T-cell (primary cell): Measurements from ENCODE around the gene MB. TPM values are rescaled to one million over a fixed set of nuclear protein-coding genes. Genes with fewer than 3 reads are reported as not detected.
A peak's percentile ranks its signal among the peaks of the same experiment; 100 is the strongest.

Experiments used
- ATAC-seq, 4 experiments: fragments of 200-7000 bp in 3 of 4; fragments of 150-1000 bp in 1 of 4; cut with Tn5 transposase; replicated peaks in 1 of 4; 1 replicate in 3 of 4; 2 replicates in 1 of 4; pipeline ENCODE4 v1.10.0; 2021; ENCODE audit warnings: moderate library complexity in 3 of 4, mild to moderate bottlenecking in 2 of 4, moderate number of reproducible peaks in 1 of 4
- CTCF ChIA-PET, 2 donors: fragments of 300-600 bp; sonication (Branson Sonifier 250); formaldehyde crosslinking; loops; one replicate each; lab custom pipeline; 2022; ENCODE audit warnings: antibody characterized with exemption in 2 of 2; lab: Charles Lee
- POLR2A ChIA-PET, 2 donors: fragments of 300-600 bp; sonication (Branson Sonifier 250); formaldehyde crosslinking; loops; one replicate each; lab custom pipeline; 2022; ENCODE audit warnings: antibody characterized with exemption in 2 of 2; lab: Charles Lee
- DNase-seq, 35 experiments: peaks; one replicate each; pipeline versions ENCODE4 v3.0.0 to v3.0.0-alpha.2; 2013 to 2023
- H3K27ac ChIP-seq: one replicate; pipeline ENCODE4 v1.5.1; 2013; ENCODE audit warnings: low read length
- H3K27me3 ChIP-seq, 2 experiments: replicated peaks in 1 of 2; 1 replicate in 1 of 2; 2 replicates in 1 of 2; pipeline versions ENCODE4 v1.6.1 to v1.7.0; 2013; ENCODE audit warnings: low read length in 1 of 2, mixed read lengths in 1 of 2; ENCODE audit not compliant: control insufficient read depth in 2 of 2, insufficient read depth in 2 of 2; ENCODE audit errors: extremely low read depth in 1 of 2
- H3K36me3 ChIP-seq, 2 donors: 1 replicate in 1 of 2; 2 replicates in 1 of 2; pipeline versions ENCODE4 v1.6.1 to v1.7.0; 2013; ENCODE audit warnings: low read length in 1 of 2; ENCODE audit not compliant: control insufficient read depth in 2 of 2, insufficient read depth in 1 of 2; ENCODE audit errors: extremely low read depth in 1 of 2
- H3K4me1 ChIP-seq, 2 experiments: 1 replicate in 1 of 2; 2 replicates in 1 of 2; pipeline versions ENCODE4 v1.6.1 to v1.7.0; 2013; ENCODE audit warnings: low read length in 2 of 2, mixed read lengths in 1 of 2; ENCODE audit not compliant: insufficient read depth in 2 of 2, control insufficient read depth in 1 of 2; ENCODE audit errors: extremely low read depth in 1 of 2
- H3K4me3 ChIP-seq, 2 donors: 1 replicate in 1 of 2; 2 replicates in 1 of 2; pipeline versions ENCODE4 v1.5.1 to v1.7.0; 2013; ENCODE audit warnings: mild to moderate bottlenecking in 2 of 2, low read length in 1 of 2, moderate library complexity in 1 of 2; ENCODE audit not compliant: control insufficient read depth in 1 of 2; ENCODE audit errors: extremely low read depth in 1 of 2
- H3K9me3 ChIP-seq: 2 replicates; pipeline ENCODE4 v1.7.0; 2013
- H3K27ac Mint-ChIP-seq, 2 donors: one replicate each; pipeline ENCODE4 v1.8.0; 2020 to 2021; ENCODE audit warnings: mild to moderate bottlenecking in 2 of 2, mixed read lengths in 2 of 2
- H3K27me3 Mint-ChIP-seq, 2 donors: one replicate each; pipeline ENCODE4 v1.8.0; 2021 to 2022; ENCODE audit warnings: mixed read lengths in 2 of 2
- H3K36me3 Mint-ChIP-seq: one replicate; pipeline ENCODE4 v1.8.0; 2021; ENCODE audit warnings: mixed read lengths
- H3K4me1 Mint-ChIP-seq, 3 donors: one replicate each; pipeline ENCODE4 v1.8.0; 2020 to 2022; ENCODE audit warnings: mixed read lengths in 3 of 3, mild to moderate bottlenecking in 1 of 3
- H3K4me3 Mint-ChIP-seq, 3 donors: one replicate each; pipeline ENCODE4 v1.8.0; 2020 to 2022; ENCODE audit warnings: mild to moderate bottlenecking in 3 of 3, mixed read lengths in 3 of 3, moderate library complexity in 3 of 3
- H3K9me3 Mint-ChIP-seq, 3 donors: one replicate each; pipeline ENCODE4 v1.8.0; 2020 to 2022; ENCODE audit warnings: mixed read lengths in 3 of 3
- WGBS: methylation state at CpG from one replicate; pipeline ENCODE4 v1.1.5; 2013; ENCODE audit warnings: missing lambda C conversion rate; ENCODE audit not compliant: insufficient coverage; 5-methylcytosine and 5-hydroxymethylcytosine counted together
- total RNA-seq, 35 experiments: library from RNA in 6 of 35; stranded (reverse) in 6 of 35; fragments of 120-200 nt in 1 of 35; gene quantifications; one replicate each; pipeline versions ENCODE4 v1.2.1 to v1.2.4 and lab custom pipeline; 2013 to 2026

The MB gene
- total RNA-seq, 5 donors from 2014 or later (not counting 1 experiment from before 2014, with no cell fraction given): not detected

DNA sequence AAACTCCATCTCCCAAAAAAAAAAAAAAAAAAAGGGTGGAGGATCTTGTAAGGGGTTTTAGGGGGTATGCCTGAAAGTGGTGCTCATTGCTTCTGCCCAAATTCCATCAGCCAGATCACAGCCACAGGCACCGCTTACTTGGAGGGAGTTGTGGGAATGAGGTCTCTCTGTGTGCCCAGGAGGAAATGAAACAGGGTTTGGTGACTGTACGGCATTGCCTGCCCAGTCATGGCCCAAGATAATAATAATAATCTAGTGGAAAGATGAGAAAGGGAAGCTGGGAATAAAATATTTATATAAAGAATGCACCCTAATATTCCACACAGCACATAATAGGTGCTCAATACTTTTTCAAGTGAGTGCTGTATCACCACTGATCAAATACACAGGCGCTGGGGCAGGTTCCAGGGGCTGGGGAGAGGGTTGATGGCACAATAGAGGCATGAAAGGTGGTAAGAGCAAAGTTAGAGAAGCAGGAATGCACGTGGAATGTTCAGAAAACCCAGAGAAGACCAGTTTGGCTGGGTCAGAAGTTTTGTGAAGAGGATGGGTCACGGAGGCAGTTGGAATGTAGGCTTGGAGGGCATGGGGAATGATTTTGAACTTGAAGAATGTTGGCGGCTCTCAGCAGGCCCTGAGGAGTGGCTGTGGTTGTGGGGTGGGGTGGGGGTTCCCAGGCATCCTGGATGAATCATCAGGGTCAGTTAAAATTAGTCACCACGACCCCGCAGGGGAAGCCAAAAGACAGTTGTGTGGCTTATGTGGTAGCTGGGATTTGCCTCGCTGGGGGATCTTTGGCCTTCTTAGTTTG lies 12.5 kb upstream of the MB start:
- H3K36me3 Mint-ChIP-seq: no peaks in the 10 kb centered on the region
- H3K27me3 Mint-ChIP-seq: peaks cover 1 to 9% of the 10 kb centered on the region in 2 donors
- Histone ChIP-seq H3K27ac (peak overlapping the region; percentile 32), H3K9me3 (no peaks in the 10 kb centered on the region), H3K4me1 (peaks cover 0 to 17% of the 10 kb centered on the region in 2 experiments), H3K4me3 (no peak overlapping the region), H3K27me3 (peaks cover 0 to 11% of the 10 kb centered on the region in 2 experiments), H3K36me3 (no peaks in the 10 kb centered on the region)
- peaks cover 32 to 38% (median 34%) of the 10 kb centered on the region in 3 donors for H3K4me1 Mint-ChIP-seq
- peak in 6 of 35 experiments; percentile 11 to 31 (median 21) for DNase-seq
- H3K9me3 Mint-ChIP-seq: peaks cover 0 to 3% (median 0%) of the 10 kb centered on the region in 3 donors
- ChIA-PET CTCF (interaction anchor here in 1 of 2 donors (0.7 kb wide), 1 partner anchor 436 kb away, joined by 3 read pairs; no protein-coding TSS in a partner anchor), POLR2A (no interaction called here)
- peak in 1 of 4 experiments; percentile 32 for ATAC-seq
- peak overlapping the region; percentile 82 to 84 for H3K27ac Mint-ChIP-seq
- no peak overlapping the region for H3K4me3 Mint-ChIP-seq
- WGBS: 33% methylated on average over 3 of the region's 9 CpGs

DNA sequence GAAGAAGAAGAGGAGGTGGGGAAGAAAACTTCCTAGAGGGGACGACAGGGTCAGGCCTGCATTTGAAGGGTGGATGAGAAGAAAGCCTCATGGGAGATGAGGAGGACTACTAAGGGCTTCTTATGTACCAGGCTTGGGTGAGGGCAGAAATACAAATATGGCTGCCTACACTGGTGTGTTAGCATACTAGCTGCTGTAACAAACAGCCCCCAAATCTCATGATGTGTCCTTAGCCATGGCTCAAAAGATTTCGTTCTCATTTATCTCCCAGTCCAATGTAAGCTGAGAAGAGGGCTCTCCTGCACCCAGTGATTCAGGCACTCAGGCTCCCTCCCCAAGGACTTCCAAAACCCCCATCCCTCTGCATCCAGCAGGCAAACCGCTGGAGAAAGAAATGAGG lies 11.6 kb upstream of the MB start:
- DNase-seq (no peak), ATAC-seq (no peak)
- Mint-ChIP-seq H3K36me3 (no peaks in the 10 kb centered on the region), H3K27me3 (peaks cover 9 to 15% of the 10 kb centered on the region in 2 donors), H3K4me1 (peaks cover 25 to 30% (median 29%) of the 10 kb centered on the region in 3 donors), H3K4me3 (no peak overlapping the region), H3K9me3 (peaks cover 0 to 3% (median 0%) of the 10 kb centered on the region in 3 donors), H3K27ac (no peak overlapping the region)
- 67% methylated on average over 1 of the region's 3 CpGs for WGBS
- Histone ChIP-seq H3K4me1 (peaks cover 0 to 17% of the 10 kb centered on the region in 2 experiments), H3K36me3 (no peaks in the 10 kb centered on the region), H3K9me3 (no peaks in the 10 kb centered on the region), H3K27me3 (peaks cover 0 to 13% of the 10 kb centered on the region in 2 experiments), H3K4me3 (no peak overlapping the region), H3K27ac (no peak overlapping the region)
- POLR2A ChIA-PET: interaction anchor here in 1 of 2 donors (1.5 kb wide), 1 partner anchor 19 kb away, joined by 3 read pairs; the partner anchor contains the start of gene APOL6
- CTCF ChIA-PET: interaction anchor here in 1 of 2 donors (0.7 kb wide), 1 partner anchor 437 kb away, joined by 3 read pairs; no protein-coding TSS in a partner anchor

DNA sequence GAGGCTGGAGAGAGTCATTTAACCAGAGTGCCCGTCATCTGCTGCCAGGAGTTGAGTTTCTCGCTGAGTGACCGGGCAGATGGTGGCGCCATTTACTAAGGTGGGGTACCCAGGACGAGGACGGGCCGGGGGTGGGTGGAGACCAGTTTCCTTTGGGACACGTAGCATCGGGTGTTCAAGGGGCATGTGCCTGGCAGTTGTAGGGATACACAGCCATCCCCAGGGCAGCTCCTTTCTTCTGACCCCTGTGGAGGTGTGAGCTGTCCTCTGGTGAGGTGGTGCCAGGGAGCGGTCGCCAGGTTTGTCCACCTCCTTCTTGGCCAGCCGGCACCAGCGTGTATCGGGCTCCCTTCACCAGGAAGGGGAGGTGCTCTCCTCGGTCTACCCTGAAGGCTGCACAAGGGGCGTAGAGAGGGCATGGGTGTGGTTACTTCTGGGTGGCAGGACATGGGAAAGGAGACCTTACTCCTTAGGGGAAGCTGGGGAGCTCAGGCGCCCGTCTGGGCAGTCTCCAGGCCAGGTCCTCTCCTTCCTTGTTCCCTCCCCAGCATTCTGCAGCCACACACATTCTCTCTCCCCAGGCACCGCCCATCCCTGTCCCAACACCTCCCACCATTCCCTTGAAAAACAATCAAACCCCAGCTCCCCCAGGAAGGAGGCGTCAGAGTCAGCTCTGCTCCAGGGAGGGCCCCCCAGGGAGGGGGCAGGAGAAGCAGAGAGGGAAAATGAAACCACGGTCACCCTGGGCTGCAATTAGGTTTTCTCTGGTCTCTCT lies 10.3 kb upstream of the MB start:
- H3K27me3 Mint-ChIP-seq: peaks cover 9 to 16% of the 10 kb centered on the region in 2 donors
- peaks cover 19 to 27% (median 24%) of the 10 kb centered on the region in 3 donors for H3K4me1 Mint-ChIP-seq
- H3K9me3 Mint-ChIP-seq: peaks cover 0 to 3% (median 0%) of the 10 kb centered on the region in 3 donors
- ChIA-PET CTCF (interaction anchor here in 1 of 2 donors (0.6 to 1.0 kb wide), 3 partner anchors 64 to 113 kb away, joined by 4 read pairs; no protein-coding TSS in a partner anchor), POLR2A (interaction anchor here (0.7 to 1.5 kb wide), 2 partner anchors 16 to 21 kb away, joined by 3 to 5 read pairs; partner anchors contain the start of gene APOL6 (in 1 of the 2))
- Histone ChIP-seq H3K27me3 (peaks cover 0 to 17% of the 10 kb centered on the region in 2 experiments), H3K27ac (no peak overlapping the region), H3K36me3 (no peaks in the 10 kb centered on the region), H3K9me3 (no peaks in the 10 kb centered on the region), H3K4me3 (peak overlapping the region; percentile 46 to 55), H3K4me1 (peaks cover 0 to 21% of the 10 kb centered on the region in 2 experiments)
- peak overlapping the region in 1 of 2 donors; percentile 25 for H3K27ac Mint-ChIP-seq
- 10% methylated on average over 11 of the region's 21 CpGs for WGBS
- peak in 26 of 35 experiments; percentile 18 to 67 (median 38) for DNase-seq
- peak overlapping the region; percentile 60 to 69 (median 62) for H3K4me3 Mint-ChIP-seq
- H3K36me3 Mint-ChIP-seq: no peaks in the 10 kb centered on the region
- ATAC-seq: peak; percentile 60 to 69 (median 64)

DNA sequence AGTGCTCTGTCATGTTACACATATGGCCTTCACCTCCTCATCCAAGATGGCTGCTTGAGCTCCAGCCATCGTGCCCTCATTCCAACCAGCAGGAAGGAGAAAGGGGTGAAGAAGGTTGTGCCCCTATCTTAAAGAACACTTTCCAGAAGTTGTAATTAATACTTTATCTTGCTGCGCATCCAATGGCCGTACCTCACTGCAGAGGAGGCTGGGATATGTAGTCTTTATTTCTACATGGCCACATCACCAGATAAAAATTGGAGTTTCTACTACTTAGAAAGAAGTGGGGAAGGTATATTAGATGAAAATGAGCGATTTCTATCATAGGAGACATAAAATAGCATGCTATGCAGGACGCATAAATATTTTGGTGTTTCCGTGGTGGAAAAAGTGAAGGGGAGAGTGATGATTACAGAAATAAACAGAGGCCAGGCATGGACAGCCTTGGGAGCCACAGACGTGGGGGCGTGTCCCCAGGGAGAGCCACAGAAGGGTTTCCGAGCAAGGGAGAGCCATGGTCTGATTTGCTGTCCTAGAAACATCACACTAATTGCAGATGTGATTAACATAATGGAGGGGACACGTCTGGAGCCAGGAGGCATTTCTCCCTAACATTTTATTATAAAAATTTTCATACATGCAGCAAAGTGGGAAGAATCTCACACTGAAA lies 8.8 kb upstream of the MB start:
- H3K36me3 ChIP-seq: no peaks in the 10 kb centered on the region
- Mint-ChIP-seq H3K4me3 (no peak overlapping the region), H3K36me3 (no peaks in the 10 kb centered on the region), H3K9me3 (peaks cover 0 to 3% (median 0%) of the 10 kb centered on the region in 3 donors), H3K27me3 (peaks cover 9 to 16% of the 10 kb centered on the region in 2 donors), H3K27ac (no peak overlapping the region), H3K4me1 (peaks cover 19 to 27% (median 24%) of the 10 kb centered on the region in 3 donors)
- no peaks in the 10 kb centered on the region for H3K9me3 ChIP-seq
- peaks cover 0 to 17% of the 10 kb centered on the region in 2 experiments for H3K27me3 ChIP-seq
- DNase-seq: no peak
- H3K4me3 ChIP-seq: no peak overlapping the region
- H3K4me1 ChIP-seq: peaks cover 0 to 21% of the 10 kb centered on the region in 2 experiments
- ChIA-PET POLR2A (no interaction called here), CTCF (no interaction called here)
- no peak for ATAC-seq
- 93% methylated on average over 3 of the region's 10 CpGs for WGBS
- no peak overlapping the region for H3K27ac ChIP-seq

DNA sequence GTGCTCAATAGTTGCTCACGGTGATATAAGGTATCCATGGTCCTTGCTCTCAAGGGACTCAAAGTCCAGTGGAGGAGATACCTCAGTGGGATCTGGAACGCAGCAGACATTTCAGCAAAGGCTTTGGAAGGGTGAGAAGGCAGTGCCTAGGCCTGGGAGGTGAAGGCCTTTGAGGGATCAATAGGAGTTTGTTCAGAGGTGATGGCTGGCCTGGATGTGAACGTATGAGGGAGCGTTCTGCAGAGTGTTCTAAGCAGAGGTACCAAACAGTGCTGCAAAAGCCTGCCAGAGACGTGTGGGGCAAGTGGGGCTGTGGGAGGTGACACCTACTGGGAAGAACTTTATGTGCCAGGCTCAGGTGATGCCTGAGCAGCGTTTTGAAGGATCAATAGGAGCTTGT lies 7.4 kb upstream of the MB start:
- ChIA-PET POLR2A (no interaction called here), CTCF (interaction anchor here in 1 of 2 donors (0.6 kb wide), 1 partner anchor 451 kb away, joined by 3 read pairs; no protein-coding TSS in a partner anchor)
- Histone ChIP-seq H3K4me1 (peaks cover 0 to 17% of the 10 kb centered on the region in 2 experiments), H3K36me3 (no peaks in the 10 kb centered on the region), H3K27ac (no peak overlapping the region), H3K4me3 (no peak overlapping the region), H3K27me3 (peaks cover 0 to 17% of the 10 kb centered on the region in 2 experiments), H3K9me3 (no peaks in the 10 kb centered on the region)
- H3K27ac Mint-ChIP-seq: no peak overlapping the region
- H3K27me3 Mint-ChIP-seq: peaks cover 9 to 16% of the 10 kb centered on the region in 2 donors
- no peak for DNase-seq
- no peak overlapping the region for H3K4me3 Mint-ChIP-seq
- peaks cover 15 to 22% (median 19%) of the 10 kb centered on the region in 3 donors for H3K4me1 Mint-ChIP-seq
- ATAC-seq: no peak
- 81% methylated on average over 6 of the region's 6 CpGs for WGBS
- H3K9me3 Mint-ChIP-seq: peaks cover 0 to under 1% (median 0%) of the 10 kb centered on the region in 3 donors
- H3K36me3 Mint-ChIP-seq: no peaks in the 10 kb centered on the region
